Esophagus muscularis mucosa (tissue), 3 donors: ENCODE data around the gene HLA-DPA1.

ENCODE experiments used
- POLR2A ChIP-seq: fragments of 450-650 bp; IDR thresholded peaks from one replicate; pipeline ENCODE4 v1.6.1; 2017; ENCODE audit warnings: antibody characterized with exemption, moderate library complexity, mild to moderate bottlenecking, low read depth
- TF ChIP-seq, protein P1 (sequence below), 3 experiments: fragments of 200-600 bp in 2 of 3; fragments of 450-650 bp in 1 of 3; sonication (generic) in 2 of 3; IDR thresholded peaks; one replicate each; pipeline ENCODE4 v1.5.1; 2017 to 2019; ENCODE audit warnings: antibody characterized with exemption in 3 of 3, mild to moderate bottlenecking in 2 of 3, moderate library complexity in 1 of 3

DNA sequence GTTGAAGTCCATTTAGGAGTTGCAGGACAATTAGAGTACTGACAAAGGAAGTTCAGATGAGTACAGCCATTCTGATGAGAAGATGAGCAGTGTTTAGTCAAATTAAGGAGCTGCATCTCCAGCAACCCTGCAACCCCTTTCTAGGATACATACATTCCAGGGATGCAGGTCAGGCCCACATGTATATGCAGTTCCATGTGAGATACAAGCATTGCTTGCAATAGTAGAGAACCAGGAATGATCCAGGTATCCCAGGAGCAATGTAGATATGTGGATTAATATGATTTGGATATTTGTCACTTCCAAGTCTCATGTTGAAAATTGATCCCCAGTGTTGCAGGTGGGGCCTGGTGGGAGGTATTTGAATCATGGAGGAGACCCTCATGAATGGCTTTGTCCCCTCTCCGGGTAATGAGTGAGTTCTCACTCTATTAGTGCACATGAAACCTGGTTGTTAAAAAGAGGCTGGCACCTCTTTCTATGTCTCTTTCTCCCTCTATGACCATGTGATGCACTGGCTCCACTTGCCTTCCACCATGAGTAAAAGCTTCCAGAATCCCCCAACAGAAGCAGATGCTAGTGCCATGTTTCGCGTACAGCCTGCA, 6.4 kb downstream of the HLA-DPA1 start:
- no peak for TF ChIP-seq POLR2A
- TF ChIP-seq, protein P1, sequence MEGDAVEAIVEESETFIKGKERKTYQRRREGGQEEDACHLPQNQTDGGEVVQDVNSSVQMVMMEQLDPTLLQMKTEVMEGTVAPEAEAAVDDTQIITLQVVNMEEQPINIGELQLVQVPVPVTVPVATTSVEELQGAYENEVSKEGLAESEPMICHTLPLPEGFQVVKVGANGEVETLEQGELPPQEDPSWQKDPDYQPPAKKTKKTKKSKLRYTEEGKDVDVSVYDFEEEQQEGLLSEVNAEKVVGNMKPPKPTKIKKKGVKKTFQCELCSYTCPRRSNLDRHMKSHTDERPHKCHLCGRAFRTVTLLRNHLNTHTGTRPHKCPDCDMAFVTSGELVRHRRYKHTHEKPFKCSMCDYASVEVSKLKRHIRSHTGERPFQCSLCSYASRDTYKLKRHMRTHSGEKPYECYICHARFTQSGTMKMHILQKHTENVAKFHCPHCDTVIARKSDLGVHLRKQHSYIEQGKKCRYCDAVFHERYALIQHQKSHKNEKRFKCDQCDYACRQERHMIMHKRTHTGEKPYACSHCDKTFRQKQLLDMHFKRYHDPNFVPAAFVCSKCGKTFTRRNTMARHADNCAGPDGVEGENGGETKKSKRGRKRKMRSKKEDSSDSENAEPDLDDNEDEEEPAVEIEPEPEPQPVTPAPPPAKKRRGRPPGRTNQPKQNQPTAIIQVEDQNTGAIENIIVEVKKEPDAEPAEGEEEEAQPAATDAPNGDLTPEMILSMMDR (IDR thresholded peaks at IDR 0.05): no peak
